Hematopoietic multipotent progenitor cell treated with erythropoietin and hydrocortisone succinate and interleukin-3 and kit ligand, for 17 days (in vitro differentiated cells): ENCODE data around the gene EHD4.

ENCODE experiments used
- DNase-seq: peaks from one replicate; pipeline ENCODE4 v3.0.0-alpha.2; 2015; ENCODE audit warnings: low spot score

The EHD4 gene

GRCh38 chr15:41994772-41995475 lies 22.6 kb upstream of the EHD4 start:
- DNase-seq = no peak

- no peak for DNase-seq
Observed at GRCh38 chr15:41994171-41994650, 21.9 kb upstream of the EHD4 start.

- DNase-seq = no peak
Observed at GRCh38 chr15:41993472-41994170, 21.3 kb upstream of the EHD4 start.

- DNase-seq = no peak
Observed at GRCh38 chr15:41992803-41993190, 20.4 kb upstream of the EHD4 start.

DNA sequence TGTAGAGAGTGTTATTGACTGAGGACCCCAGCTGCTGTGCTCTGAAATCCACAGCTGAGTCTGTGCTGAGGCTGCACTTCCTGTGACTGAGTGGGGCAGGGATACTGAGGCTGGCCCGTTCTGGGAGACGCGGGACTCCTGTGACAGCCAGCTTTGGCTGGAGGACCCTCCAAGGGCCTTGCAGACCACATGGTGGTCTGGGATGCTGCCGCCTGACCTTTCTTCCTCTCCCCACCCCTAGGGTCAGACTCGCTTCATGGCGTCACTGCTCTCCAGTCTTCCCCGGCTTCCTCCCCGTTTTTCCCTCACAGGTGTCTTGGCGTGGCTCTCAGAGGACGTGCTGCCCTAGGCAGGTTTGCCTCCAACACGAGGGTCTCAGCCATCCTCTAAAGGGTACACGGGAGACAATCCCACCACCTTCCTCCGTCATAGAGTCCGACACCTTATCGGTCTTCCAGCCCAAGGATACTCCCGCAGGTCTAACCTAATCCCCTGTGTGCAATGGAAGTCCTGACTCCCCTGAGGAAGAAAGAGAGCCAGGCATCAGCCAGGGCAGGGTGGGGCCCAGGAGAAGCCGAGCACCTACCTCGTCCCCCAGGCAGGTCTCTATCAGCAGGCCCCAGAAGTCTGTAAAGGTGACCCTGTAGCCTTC lies 19.9 kb upstream of the EHD4 start:
- DNase-seq = no peak

GRCh38 chr15:41990691-41991090 lies 18.3 kb upstream of the EHD4 start:
- DNase-seq = no peak

DNA sequence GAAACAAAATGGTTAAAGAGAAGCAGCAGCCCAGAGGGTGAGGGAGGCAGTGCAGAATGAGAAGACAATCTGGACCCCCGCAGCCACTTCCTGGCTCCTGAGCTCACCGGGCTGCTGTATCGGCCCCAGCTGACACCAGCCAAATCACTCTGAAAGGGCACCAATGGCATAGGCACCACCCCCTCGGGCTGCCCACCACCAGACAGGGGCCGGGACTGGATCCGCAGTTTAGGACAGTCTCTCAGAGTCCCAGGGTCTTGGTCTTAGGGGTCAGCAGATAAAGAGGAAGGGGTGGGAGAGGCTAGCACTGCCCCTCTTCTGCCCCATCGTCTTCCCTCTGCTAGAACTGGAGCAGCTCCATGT lies 17.9 kb upstream of the EHD4 start:
- DNase-seq = no peak

GRCh38 chr15:41989573-41990242 lies 17.4 kb upstream of the EHD4 start:
- peak; percentile 57 for DNase-seq

DNA sequence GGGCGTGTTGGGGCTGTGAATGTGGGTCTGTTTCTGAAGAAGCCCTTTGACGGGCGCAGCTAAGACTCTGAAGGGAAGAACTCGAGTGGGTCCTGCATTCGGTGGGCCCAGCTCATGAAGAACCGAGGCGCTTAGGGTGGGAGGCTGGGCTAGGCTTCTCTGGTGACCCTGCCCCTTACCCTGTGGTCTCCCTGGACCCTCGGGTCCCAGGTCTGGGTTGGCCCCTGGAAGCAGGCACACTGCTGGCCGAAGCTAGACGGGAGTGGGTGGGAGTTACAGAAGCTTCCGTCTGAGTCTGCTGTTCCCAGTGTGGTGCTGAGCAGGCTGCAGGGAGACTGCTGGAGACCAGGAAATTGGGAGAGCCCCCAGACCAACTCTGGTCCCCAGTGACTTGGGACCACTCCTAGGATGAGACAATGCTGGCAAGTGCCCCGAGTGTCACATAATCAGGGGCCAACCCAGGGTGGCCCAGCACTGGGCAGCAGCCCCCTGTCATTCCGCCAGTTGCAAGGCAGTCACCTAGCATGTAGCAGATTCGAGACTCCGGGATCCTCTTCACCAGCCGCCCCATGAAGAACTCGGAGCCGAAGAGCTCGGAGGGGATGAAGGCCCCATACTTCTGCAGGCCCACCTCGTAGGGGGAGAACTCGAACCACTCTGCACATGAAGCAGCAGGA lies 16.7 kb upstream of the EHD4 start:
- DNase-seq = no peak

- DNase-seq = no peak
Observed at GRCh38 chr15:41987925-41988275, 15.5 kb upstream of the EHD4 start.

DNA sequence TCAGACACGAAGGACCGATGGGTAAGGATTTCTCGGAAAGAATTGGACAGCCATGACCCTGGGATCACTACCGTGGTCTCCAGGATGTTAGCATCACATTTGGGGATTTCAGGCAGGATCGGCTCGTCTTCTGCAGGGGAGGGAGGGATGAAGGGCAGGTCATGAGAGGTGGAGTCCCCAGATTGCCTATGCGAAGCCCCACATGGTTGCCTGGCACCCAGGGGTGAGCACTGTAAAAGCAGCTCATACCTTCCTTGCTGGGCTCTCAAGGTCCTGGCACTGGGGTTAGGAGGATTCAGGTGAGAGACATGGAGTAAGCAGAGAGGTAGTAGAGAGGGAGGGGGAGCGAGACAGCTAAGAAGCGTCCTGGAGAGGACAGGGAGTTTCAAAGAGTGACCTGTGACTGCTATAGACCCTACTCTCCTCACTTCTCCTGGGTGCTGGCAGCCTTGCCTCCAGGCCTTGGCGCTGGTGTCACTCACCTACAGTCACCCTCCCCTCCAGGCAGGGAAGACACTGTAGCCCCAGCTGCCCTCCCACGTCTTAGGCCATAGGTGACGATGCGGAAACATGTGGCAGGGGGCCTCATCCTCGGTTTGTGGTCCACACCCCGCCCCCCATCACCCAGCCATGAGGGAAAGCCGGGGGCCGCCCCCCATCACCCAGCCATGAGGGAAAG lies 15.0 kb upstream of the EHD4 start:
- no peak for DNase-seq

DNA sequence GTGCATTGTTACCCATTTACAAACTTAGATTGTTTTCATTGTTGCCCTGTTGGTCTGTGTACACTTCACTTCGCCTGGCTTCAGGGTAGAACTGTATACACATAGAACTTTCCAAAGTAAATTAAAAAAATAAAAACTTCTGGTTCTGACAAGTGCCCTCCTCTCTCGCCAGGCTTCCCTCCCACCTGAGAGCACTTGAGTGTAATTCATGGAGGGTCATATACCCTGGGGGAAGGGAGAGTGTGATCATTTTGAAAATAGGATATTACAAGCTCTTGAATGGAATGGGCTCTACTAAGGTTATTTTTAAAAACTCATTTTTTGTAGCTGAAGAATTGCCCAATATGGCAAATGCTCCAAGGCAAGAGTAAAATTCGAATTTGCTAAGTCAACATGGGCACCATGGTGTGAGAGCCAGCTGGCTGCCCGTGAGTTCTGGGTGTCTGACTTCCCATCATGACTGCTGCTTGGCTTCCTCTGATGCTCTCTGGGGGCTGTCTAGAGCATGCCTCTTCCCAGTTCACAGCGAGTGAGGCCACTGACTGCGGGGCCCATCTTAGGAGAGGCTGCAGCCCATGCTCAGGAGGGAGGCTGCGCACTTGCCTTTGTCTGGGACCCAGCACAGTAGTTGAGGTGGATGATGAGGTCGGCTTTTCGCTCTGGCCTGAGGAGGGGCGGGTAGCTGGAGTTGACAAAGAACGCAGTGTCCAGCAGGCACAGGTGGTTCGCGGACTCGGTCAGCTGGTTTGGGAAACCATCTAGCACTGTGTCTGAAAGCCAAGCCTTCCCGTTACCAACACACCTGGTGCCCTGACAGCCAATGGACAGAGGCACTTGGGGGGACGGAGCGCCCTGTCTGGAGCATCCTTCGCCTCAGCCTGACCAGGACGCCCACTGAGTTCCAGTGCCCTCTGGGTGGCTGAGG lies 13.1 kb upstream of the EHD4 start:
- no peak for DNase-seq

GRCh38 chr15:41984622-41985021 lies 12.3 kb upstream of the EHD4 start:
- no peak for DNase-seq

GRCh38 chr15:41983621-41984571 lies 11.5 kb upstream of the EHD4 start:
- DNase-seq = no peak

DNA sequence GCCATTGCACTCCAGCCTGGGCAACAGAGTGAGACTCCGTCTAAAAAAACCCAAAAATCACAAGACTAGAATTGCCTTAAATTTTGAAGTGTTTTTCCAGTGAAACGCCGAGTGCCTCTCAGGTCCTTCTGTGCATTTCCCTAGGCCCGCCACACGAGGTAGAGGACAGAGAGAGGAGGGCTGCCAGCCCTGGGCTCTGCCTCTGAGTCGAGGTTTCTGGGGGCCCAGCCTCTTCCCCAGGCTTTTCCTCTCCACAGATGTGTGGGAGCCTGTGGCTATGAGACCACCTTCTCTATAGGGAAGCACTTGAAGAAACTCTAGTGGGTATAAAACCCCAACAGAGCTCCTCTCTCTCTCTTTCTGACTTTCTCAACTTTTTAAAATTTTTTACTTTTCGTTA lies 10.9 kb upstream of the EHD4 start:
- DNase-seq = no peak

GRCh38 chr15:41982133-41982930 lies 10.0 kb upstream of the EHD4 start:
- DNase-seq = no peak

- DNase-seq = no peak
Observed at GRCh38 chr15:41981371-41982132, 9.2 kb upstream of the EHD4 start.
